K562 (cell line): Measurements from ENCODE around the gene MAP3K4.

Experiments used
- AFF4 ChIP-seq: sonication (generic); formaldehyde crosslinking; IDR thresholded peaks from 2 replicates; pipeline ENCODE4 v1.8.0; 2023; ENCODE audit warnings: mild to moderate bottlenecking, missing genetic modification reagents
- DIDO1 ChIP-seq: fragments of 450-650 bp; IDR thresholded peaks from 2 replicates; pipeline ENCODE4 v1.6.1; 2016; ENCODE audit warnings: low read depth, missing biosample characterization, missing genetic modification characterization
- ELF1 ChIP-seq: fragments of 200-800 bp; sonication (Bioruptor generic); IDR thresholded peaks from 2 replicates; pipeline ENCODE4 v1.6.1; 2016; ENCODE audit warnings: missing genetic modification characterization, missing compliant biosample characterization
- EZH2 ChIP-seq: IDR thresholded peaks from 2 replicates; pipeline ENCODE4 v1.6.1; 2012; ENCODE audit warnings: low read depth, mild to moderate bottlenecking, inconsistent platforms, low read length, borderline replicate concordance

DNA sequence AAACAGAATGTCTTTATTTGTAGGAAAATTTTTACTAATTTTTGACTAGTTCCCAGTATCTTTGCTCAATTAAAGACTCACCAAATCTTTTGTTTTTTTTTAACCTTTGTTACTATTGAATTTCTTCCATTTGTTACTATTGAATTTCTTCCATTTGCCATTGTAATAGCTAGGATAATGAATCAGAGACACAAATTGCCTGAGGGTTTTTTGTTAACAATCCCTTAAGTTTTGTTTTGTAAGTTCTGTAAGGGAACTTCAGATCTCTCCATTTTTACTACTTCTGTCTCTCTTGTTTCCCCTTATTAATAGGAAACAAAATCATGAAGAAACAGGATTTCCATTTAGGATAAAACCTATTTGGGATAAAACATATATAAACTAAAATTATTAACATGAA is 104.3 kb downstream of the MAP3K4 start:
- TF ChIP-seq ELF1 (tag) = no peak
- TF ChIP-seq DIDO1 = no peak
- TF ChIP-seq AFF4 = no peak
- no peak for TF ChIP-seq EZH2
